ENCODE data around the gene NFU1. TPM values are rescaled to one million over a fixed set of nuclear protein-coding genes. Genes with fewer than 3 reads are reported as not detected.

The NFU1 gene
- total and polyA plus RNA-seq, 2 donors (not counting 1 experiment from before 2014, with no cell fraction given), result 57.3 to 62.9 TPM

GRCh38 chr2:69434753-69435152 lies 2.5 kb downstream of the NFU1 start:
- DNase-seq (ENCODE audit: low read depth in 2 of 2), result no peak
- TF ChIP-seq CTCF (conservative IDR thresholded peaks at IDR 0.05 in 1 of 2, IDR thresholded peaks at IDR 0.05 in 1 of 2; ENCODE audit: low read depth in 1 of 2, low read length in 2 of 2) (no peak), EZH2 (IDR thresholded peaks at IDR 0.05; ENCODE audit: low read length, missing control alignments) (no peak)
- no peak overlapping the region for H2AFZ ChIP-seq (ENCODE audit: low read length)

GRCh38 chr2:69429491-69430183 lies 7.6 kb downstream of the NFU1 start:
- H3K4me2 ChIP-seq (ENCODE audit: extremely low read depth, insufficient read depth, low read length), result no peak overlapping the region
- no peaks in the 10 kb centered on the region for H3K9me3 ChIP-seq (ENCODE audit: control insufficient read depth, insufficient read depth, low read depth, low read length)
- peaks cover 2% of the 10 kb centered on the region for H3K79me2 ChIP-seq (ENCODE audit: control insufficient read depth, insufficient read depth, low read length)
- no peak overlapping the region for H2AFZ ChIP-seq (ENCODE audit: low read length)
- no peak overlapping the region for H3K9ac ChIP-seq (ENCODE audit: insufficient read depth, low read length)
- TF ChIP-seq EZH2 (IDR thresholded peaks at IDR 0.05; ENCODE audit: low read length, missing control alignments) (no peak), CTCF (conservative IDR thresholded peaks at IDR 0.05 in 1 of 2, IDR thresholded peaks at IDR 0.05 in 1 of 2; ENCODE audit: low read depth in 1 of 2, low read length in 2 of 2) (no peak)
- H3K36me3 ChIP-seq (ENCODE audit: control insufficient read depth, insufficient read depth, low read length), result no peaks in the 10 kb centered on the region
- no peaks in the 10 kb centered on the region for H3K4me1 ChIP-seq (ENCODE audit: control insufficient read depth, extremely low read depth, insufficient read depth, low read length)
- no peak overlapping the region for H3K4me3 ChIP-seq (replicated peaks in 1 of 4; ENCODE audit: control extremely low read depth in 1 of 4, insufficient read depth in 1 of 4, low read depth in 3 of 4, low read length in 4 of 4)
- no peaks in the 10 kb centered on the region for H4K20me1 ChIP-seq (ENCODE audit: control insufficient read depth, extremely low read depth, insufficient read depth, low read length)
- H3K27ac ChIP-seq (ENCODE audit: insufficient read depth, low read length), result no peak overlapping the region
- no peaks in the 10 kb centered on the region for H3K27me3 ChIP-seq (ENCODE audit: control insufficient read depth, insufficient read depth, low read length)
- DNase-seq (ENCODE audit: low read depth in 2 of 2), result no peak

More at GRCh38 chr2:69434753-69435152, 2.5 kb downstream of the NFU1 start:
- H3K4me2 ChIP-seq (ENCODE audit: extremely low read depth, insufficient read depth, low read length), result no peak overlapping the region
- no peaks in the 10 kb centered on the region for H3K36me3 ChIP-seq (ENCODE audit: control insufficient read depth, insufficient read depth, low read length)
- no peak overlapping the region for H3K4me3 ChIP-seq (replicated peaks in 1 of 4; ENCODE audit: control extremely low read depth in 1 of 4, insufficient read depth in 1 of 4, low read depth in 3 of 4, low read length in 4 of 4)
- no peak overlapping the region for H3K9ac ChIP-seq (ENCODE audit: insufficient read depth, low read length)
- no peaks in the 10 kb centered on the region for H4K20me1 ChIP-seq (ENCODE audit: control insufficient read depth, extremely low read depth, insufficient read depth, low read length)
- H3K4me1 ChIP-seq (ENCODE audit: control insufficient read depth, extremely low read depth, insufficient read depth, low read length), result peaks cover 10% of the 10 kb centered on the region
- H3K27me3 ChIP-seq (ENCODE audit: control insufficient read depth, insufficient read depth, low read length), result no peaks in the 10 kb centered on the region
- no peak overlapping the region for H3K27ac ChIP-seq (ENCODE audit: insufficient read depth, low read length)
- peaks cover 25% of the 10 kb centered on the region for H3K79me2 ChIP-seq (ENCODE audit: control insufficient read depth, insufficient read depth, low read length)
- H3K9me3 ChIP-seq (ENCODE audit: control insufficient read depth, insufficient read depth, low read depth, low read length), result no peaks in the 10 kb centered on the region

GRCh38 chr2:69428981-69429380 lies 8.3 kb downstream of the NFU1 start:
- Histone ChIP-seq H3K79me2 (ENCODE audit: control insufficient read depth, insufficient read depth, low read length) (no peaks in the 10 kb centered on the region), H3K9ac (ENCODE audit: insufficient read depth, low read length) (no peak overlapping the region), H3K9me3 (ENCODE audit: control insufficient read depth, insufficient read depth, low read depth, low read length) (no peaks in the 10 kb centered on the region), H3K4me1 (ENCODE audit: control insufficient read depth, extremely low read depth, insufficient read depth, low read length) (no peaks in the 10 kb centered on the region), H3K27me3 (ENCODE audit: control insufficient read depth, insufficient read depth, low read length) (no peaks in the 10 kb centered on the region), H3K4me3 (replicated peaks in 1 of 4; ENCODE audit: control extremely low read depth in 1 of 4, insufficient read depth in 1 of 4, low read depth in 3 of 4, low read length in 4 of 4) (no peak overlapping the region), H2AFZ (ENCODE audit: low read length) (no peak overlapping the region), H3K36me3 (ENCODE audit: control insufficient read depth, insufficient read depth, low read length) (no peaks in the 10 kb centered on the region), H3K27ac (ENCODE audit: insufficient read depth, low read length) (no peak overlapping the region), H3K4me2 (ENCODE audit: extremely low read depth, insufficient read depth, low read length) (no peak overlapping the region), H4K20me1 (ENCODE audit: control insufficient read depth, extremely low read depth, insufficient read depth, low read length) (no peaks in the 10 kb centered on the region)
- peak in 1 of 2 donors; percentile 28 for DNase-seq (ENCODE audit: low read depth in 2 of 2)
- TF ChIP-seq CTCF (conservative IDR thresholded peaks at IDR 0.05 in 1 of 2, IDR thresholded peaks at IDR 0.05 in 1 of 2; ENCODE audit: low read depth in 1 of 2, low read length in 2 of 2) (no peak), EZH2 (IDR thresholded peaks at IDR 0.05; ENCODE audit: low read length, missing control alignments) (no peak)
